Upper lobe of left lung (tissue), 6 donors: Measurements from ENCODE around the gene MAPK12. TPM values are rescaled to one million over a fixed set of nuclear protein-coding genes. Genes with fewer than 3 reads are reported as not detected.

ENCODE experiments used
- ATAC-seq, 2 donors: fragments of 200-7000 bp; cut with Tn5 transposase; one replicate each; pipeline ENCODE4 v1.9.1; 2022; ENCODE audit warnings: mild to moderate bottlenecking in 2 of 2, moderate library complexity in 2 of 2; ENCODE audit not compliant: low FRiP score in 2 of 2
- DNase-seq, 2 donors: peaks; one replicate each; pipeline ENCODE4 v3.0.0-alpha.2; 2019 to 2020
- H3K27ac ChIP-seq, 4 donors: fragments of 200-600 bp; sonication (generic); one replicate each; pipeline ENCODE4 v1.5.1; 2016 to 2019
- H3K27me3 ChIP-seq, 4 donors: fragments of 200-600 bp; sonication (generic); one replicate each; pipeline ENCODE4 v1.5.1; 2017 to 2019
- H3K36me3 ChIP-seq, 4 donors: fragments of 200-600 bp; sonication (generic); one replicate each; pipeline ENCODE4 v1.5.1; 2016 to 2019
- H3K4me1 ChIP-seq, 4 donors: fragments of 200-600 bp; sonication (generic); one replicate each; pipeline ENCODE4 v1.5.1; 2018 to 2019
- H3K4me3 ChIP-seq, 4 donors: fragments of 200-600 bp; sonication (generic); one replicate each; pipeline ENCODE4 v1.5.1; 2017 to 2019; ENCODE audit warnings: mild to moderate bottlenecking in 2 of 4, moderate library complexity in 1 of 4
- H3K9me3 ChIP-seq, 4 donors: fragments of 200-600 bp; sonication (generic); one replicate each; pipeline ENCODE4 v1.5.1; 2018 to 2019
- EP300 ChIP-seq, 4 donors: sonication (generic); formaldehyde crosslinking; IDR thresholded peaks; one replicate each; pipeline ENCODE4 v1.5.1; 2017; ENCODE audit warnings: antibody characterized with exemption in 4 of 4, control low read depth in 2 of 4
- POLR2A ChIP-seq, 4 donors: fragments of 450-650 bp; IDR thresholded peaks; one replicate each; pipeline ENCODE4 v1.5.1; 2016 to 2017; ENCODE audit warnings: antibody characterized with exemption in 4 of 4, mild to moderate bottlenecking in 2 of 4
- POLR2AphosphoS5 ChIP-seq, 2 donors: sonication (generic); formaldehyde crosslinking; IDR thresholded peaks; one replicate each; pipeline ENCODE4 v1.5.1; 2017; ENCODE audit warnings: antibody characterized with exemption in 2 of 2
- WGBS, 2 donors: methylation state at CpG; one replicate each; pipeline ENCODE4 v1.1.5; 2017 to 2018; 5-methylcytosine and 5-hydroxymethylcytosine counted together
- total RNA-seq, 6 donors: library from RNA; depleted of rRNA in 4 of 6; stranded (reverse); fragments of >200 nt in 4 of 6; gene quantifications; one replicate each; pipeline versions ENCODE4 v1.1.0 to v1.2.1, GENCODE V29; 2016 to 2021
- TF ChIP-seq, protein P1 (sequence below), 6 experiments: fragments of 450-650 bp in 4 of 6; fragments of 200-600 bp in 2 of 6; sonication (generic) in 2 of 6; IDR thresholded peaks; one replicate each; pipeline ENCODE4 v1.5.1; 2016 to 2019; ENCODE audit warnings: antibody characterized with exemption in 6 of 6
- donor health status: DM: no; HTN: no; CAD: no; lungs with moderate emphysema.
- donor health status: DM: no; HTN: yes; CAD: no; lungs with severe emphysema.

The MAPK12 gene
- total RNA-seq, 6 donors from 2014 or later: 3.1 to 19.2 (median 10.1) TPM

DNA sequence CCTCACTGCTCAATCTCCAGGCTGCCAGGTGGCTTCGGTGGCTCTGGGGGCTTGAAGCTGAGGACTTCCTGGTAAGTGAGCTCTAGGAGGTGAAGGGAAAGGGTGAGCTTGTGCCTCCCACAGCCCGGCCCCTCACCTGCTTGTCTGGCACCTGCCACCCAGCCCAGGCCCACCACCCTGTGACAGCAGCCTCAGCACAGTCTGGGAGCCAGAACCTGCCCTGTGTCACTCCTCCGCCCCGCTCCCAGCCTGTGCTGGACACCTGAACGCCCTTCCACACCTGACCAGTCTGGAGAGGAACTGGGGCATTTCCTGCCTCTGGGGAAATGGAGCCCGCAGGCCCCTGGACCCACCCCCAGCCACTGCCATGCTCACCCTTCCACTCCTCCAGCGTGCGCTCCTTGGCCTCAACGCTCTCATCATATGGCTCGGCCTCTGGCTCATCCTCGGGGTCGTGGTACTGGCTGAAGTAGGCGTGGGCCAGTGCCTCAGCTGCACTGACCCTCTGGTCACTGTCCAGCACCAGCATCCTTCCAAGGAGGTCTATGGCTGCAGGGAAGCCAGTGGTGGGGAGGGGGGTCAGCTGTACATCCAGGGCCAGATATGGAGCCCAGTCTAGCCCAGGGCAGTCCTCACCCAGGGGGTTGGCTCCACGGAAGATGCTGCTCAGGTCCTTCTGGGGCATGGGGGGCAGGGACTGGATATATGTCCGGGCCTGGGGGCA lies 3.6 kb upstream of the MAPK12 start:
- H3K4me1 ChIP-seq: peaks cover 44 to 66% (median 48%) of the 10 kb centered on the region in 4 donors
- H3K36me3 ChIP-seq: no peaks in the 10 kb centered on the region
- no peak for ATAC-seq
- WGBS, 2 donors: 84 to 92% methylated on average over 11 to 14 of the region's 15 CpGs
- DNase-seq: peak in 1 of 2 donors; percentile 63
- H3K4me3 ChIP-seq: no peak overlapping the region
- no peaks in the 10 kb centered on the region for H3K9me3 ChIP-seq
- TF ChIP-seq, protein P1, sequence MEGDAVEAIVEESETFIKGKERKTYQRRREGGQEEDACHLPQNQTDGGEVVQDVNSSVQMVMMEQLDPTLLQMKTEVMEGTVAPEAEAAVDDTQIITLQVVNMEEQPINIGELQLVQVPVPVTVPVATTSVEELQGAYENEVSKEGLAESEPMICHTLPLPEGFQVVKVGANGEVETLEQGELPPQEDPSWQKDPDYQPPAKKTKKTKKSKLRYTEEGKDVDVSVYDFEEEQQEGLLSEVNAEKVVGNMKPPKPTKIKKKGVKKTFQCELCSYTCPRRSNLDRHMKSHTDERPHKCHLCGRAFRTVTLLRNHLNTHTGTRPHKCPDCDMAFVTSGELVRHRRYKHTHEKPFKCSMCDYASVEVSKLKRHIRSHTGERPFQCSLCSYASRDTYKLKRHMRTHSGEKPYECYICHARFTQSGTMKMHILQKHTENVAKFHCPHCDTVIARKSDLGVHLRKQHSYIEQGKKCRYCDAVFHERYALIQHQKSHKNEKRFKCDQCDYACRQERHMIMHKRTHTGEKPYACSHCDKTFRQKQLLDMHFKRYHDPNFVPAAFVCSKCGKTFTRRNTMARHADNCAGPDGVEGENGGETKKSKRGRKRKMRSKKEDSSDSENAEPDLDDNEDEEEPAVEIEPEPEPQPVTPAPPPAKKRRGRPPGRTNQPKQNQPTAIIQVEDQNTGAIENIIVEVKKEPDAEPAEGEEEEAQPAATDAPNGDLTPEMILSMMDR (IDR thresholded peaks at IDR 0.05): no peak
- TF ChIP-seq EP300 (IDR thresholded peaks at IDR 0.05) (no peak), POLR2A (IDR thresholded peaks at IDR 0.05) (no peak), POLR2AphosphoS5 (IDR thresholded peaks at IDR 0.05) (no peak)
- H3K27ac ChIP-seq: no peak overlapping the region
- H3K27me3 ChIP-seq: peaks cover 0 to 13% (median 2%) of the 10 kb centered on the region in 4 donors

DNA sequence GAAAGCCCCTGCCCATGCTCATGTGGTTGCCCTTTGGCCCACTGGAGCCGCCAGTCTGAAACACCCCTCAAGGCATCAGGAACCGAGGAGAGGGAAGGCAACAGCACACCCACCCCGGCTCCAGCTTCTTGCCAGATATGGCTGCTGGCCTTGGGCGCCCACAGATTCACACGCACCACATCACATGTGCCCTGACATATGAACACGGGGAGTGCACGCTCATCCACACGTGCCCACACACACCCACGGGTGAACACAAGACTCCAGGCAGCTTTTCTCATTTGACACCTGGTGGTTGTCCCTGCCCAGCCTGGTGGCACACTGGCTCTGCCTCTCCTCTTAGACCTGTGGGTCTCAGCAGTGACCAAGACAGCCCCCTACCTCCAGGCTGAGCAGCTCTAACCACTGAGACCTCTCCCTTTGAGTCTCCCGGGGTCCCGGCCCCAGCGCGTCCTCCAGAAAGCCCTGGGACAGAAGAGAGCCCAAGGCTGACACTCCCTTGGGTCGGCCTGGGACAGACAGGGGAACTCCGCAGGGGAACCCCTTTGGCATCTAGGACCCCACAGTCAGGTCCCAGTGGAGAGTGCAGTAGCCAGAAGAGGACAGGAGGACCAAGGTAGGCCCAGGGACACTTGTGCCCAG lies 2.7 kb upstream of the MAPK12 start:
- Histone ChIP-seq H3K9me3 (no peaks in the 10 kb centered on the region), H3K27ac (no peak overlapping the region), H3K4me1 (peaks cover 37 to 59% (median 41%) of the 10 kb centered on the region in 4 donors), H3K36me3 (no peaks in the 10 kb centered on the region), H3K27me3 (peaks cover 0 to 13% (median 2%) of the 10 kb centered on the region in 4 donors), H3K4me3 (no peak overlapping the region)
- ATAC-seq (no peak), DNase-seq (peak in 1 of 2 donors; percentile 62)
- TF ChIP-seq POLR2AphosphoS5 (IDR thresholded peaks at IDR 0.05) (no peak), POLR2A (IDR thresholded peaks at IDR 0.05) (no peak), EP300 (IDR thresholded peaks at IDR 0.05) (no peak)
- TF ChIP-seq, protein P1 (IDR thresholded peaks at IDR 0.05): no peak
- WGBS, 2 donors: 86 to 90% methylated on average over 7 to 15 of the region's 15 CpGs

DNA sequence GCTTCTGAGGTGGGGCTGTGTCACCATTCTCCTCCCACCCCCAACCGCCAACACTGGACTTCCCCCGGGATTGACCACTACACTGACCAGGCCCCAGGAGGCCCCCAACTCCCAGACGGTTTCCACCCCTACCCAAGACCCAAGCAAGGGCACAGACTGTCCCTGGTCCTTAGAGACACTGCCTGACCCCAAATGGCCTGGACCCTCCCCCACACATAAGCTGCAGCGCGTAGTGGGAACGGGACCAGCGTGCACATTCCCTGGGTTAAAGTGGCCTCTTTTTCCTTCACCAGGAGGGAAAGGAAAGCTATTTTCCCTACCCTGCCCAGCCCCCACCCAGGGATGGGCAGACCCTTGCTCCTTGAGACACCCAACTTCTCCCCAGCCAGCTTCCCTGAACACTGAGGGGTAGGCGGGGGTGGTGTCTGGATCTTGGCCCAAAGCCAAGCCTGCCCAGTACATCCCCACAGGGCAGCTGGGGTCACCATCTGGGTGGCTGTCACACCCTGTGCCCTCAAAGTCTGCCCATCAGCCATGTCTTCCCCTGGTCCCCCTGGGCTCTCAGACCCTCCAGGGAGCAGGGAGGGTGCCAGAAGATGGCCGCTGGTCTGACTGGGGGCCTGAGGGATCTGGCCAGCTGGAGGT lies 1.6 kb upstream of the MAPK12 start:
- Histone ChIP-seq H3K36me3 (no peaks in the 10 kb centered on the region), H3K9me3 (no peaks in the 10 kb centered on the region), H3K27ac (no peak overlapping the region), H3K4me3 (no peak overlapping the region), H3K4me1 (peaks cover 26 to 48% (median 30%) of the 10 kb centered on the region in 4 donors), H3K27me3 (peaks cover 0 to 13% (median 2%) of the 10 kb centered on the region in 4 donors)
- TF ChIP-seq POLR2AphosphoS5 (IDR thresholded peaks at IDR 0.05): no peak
- no peak for TF ChIP-seq POLR2A (IDR thresholded peaks at IDR 0.05)
- TF ChIP-seq EP300 (IDR thresholded peaks at IDR 0.05): no peak
- TF ChIP-seq, protein P1 (IDR thresholded peaks at IDR 0.05): no peak
- 61 to 82% methylated on average over 8 to 9 of the region's 9 CpGs for WGBS, 2 donors
- peak in 1 of 2 donors; percentile 46 for DNase-seq
- ATAC-seq: no peak

DNA sequence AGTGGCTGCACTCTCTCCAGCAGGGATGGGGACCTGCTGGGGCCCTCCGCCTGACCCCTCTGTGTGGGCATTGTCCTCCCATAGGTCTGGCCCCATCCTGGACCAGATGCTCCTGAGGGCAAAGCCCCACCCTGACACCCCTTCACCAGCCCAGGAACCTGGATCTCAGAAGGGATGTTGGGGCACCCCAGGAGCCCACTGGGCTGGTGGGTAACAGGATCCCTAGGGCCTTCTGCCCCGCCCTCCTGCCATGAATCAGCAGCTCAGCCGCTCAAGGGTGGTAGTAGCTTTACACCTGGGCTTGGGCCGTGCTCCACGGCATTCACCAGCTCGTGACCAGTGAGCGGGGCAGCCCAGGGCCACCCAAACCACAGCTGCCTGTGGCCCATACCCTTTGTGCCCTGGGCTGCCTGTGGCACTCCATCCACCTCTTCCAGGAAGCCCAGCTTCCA lies 1.0 kb upstream of the MAPK12 start:
- Histone ChIP-seq H3K4me1 (peaks cover 21 to 42% (median 24%) of the 10 kb centered on the region in 4 donors), H3K36me3 (peaks cover 0 to 3% (median 0%) of the 10 kb centered on the region in 4 donors), H3K27me3 (peaks cover 0 to 13% (median 2%) of the 10 kb centered on the region in 4 donors), H3K4me3 (no peak overlapping the region), H3K9me3 (no peaks in the 10 kb centered on the region), H3K27ac (peak overlapping the region in 1 of 4 donors; percentile 70)
- DNase-seq: peak in 1 of 2 donors; percentile 51
- WGBS, 2 donors: 43 to 70% methylated on average over 2 to 6 of the region's 7 CpGs
- TF ChIP-seq POLR2AphosphoS5 (IDR thresholded peaks at IDR 0.05) (no peak), POLR2A (IDR thresholded peaks at IDR 0.05) (no peak), EP300 (IDR thresholded peaks at IDR 0.05) (no peak)
- TF ChIP-seq, protein P1 (IDR thresholded peaks at IDR 0.05): no peak
- no peak for ATAC-seq
